HL-60 (cell line): ENCODE data around the gene DLD.
A peak's percentile ranks its signal among the peaks of the same experiment; 100 is the strongest.
"Not testable (repeated sequence)": the region's sequence is repeated elsewhere in the genome, so short reads cannot be mapped to it uniquely, and the experiment has no call there.

Source experiments
- DNase-seq, 2 experiments: peaks; one replicate each; pipeline ENCODE4 v3.0.0-alpha.2; 2010 to 2020; ENCODE audit warnings: low read depth in 1 of 2, low spot score in 1 of 2
- H3K27ac ChIP-seq: fragments of 250-450 bp; sonication (Bioruptor Pico); replicated peaks from 2 replicates; pipeline ENCODE4 v1.5.1; 2020; ENCODE audit warnings: mild to moderate bottlenecking, moderate library complexity
- H3K27me3 ChIP-seq: fragments of 250-450 bp; sonication (Bioruptor Pico); 2 replicates; pipeline ENCODE4 v1.5.1; 2021; ENCODE audit warnings: mild to moderate bottlenecking, moderate library complexity; ENCODE audit not compliant: insufficient read depth, poor library complexity, severe bottlenecking
- H3K4me3 ChIP-seq: replicated peaks from 2 replicates; pipeline ENCODE4 v1.5.1; 2011; ENCODE audit warnings: mild to moderate bottlenecking, control low read depth, low read length; ENCODE audit not compliant: insufficient read depth
- CTCF ChIP-seq: IDR thresholded peaks from one replicate; pipeline ENCODE4 v1.5.1; 2011; ENCODE audit warnings: low read length, control low read depth, inconsistent platforms; ENCODE audit not compliant: insufficient read depth
- GABPA ChIP-seq: IDR thresholded peaks from 2 replicates; pipeline ENCODE4 v1.6.1; 2012; ENCODE audit warnings: low read depth
- POLR2AphosphoS5 ChIP-seq: IDR thresholded peaks from 2 replicates; pipeline ENCODE4 v1.6.1; 2012; ENCODE audit warnings: low read depth
- REST ChIP-seq: IDR thresholded peaks from 2 replicates; pipeline ENCODE4 v1.6.1; 2012; ENCODE audit warnings: low read depth; ENCODE audit not compliant: insufficient replicate concordance
- SPI1 ChIP-seq: IDR thresholded peaks from 2 replicates; pipeline ENCODE4 v1.6.1; 2012; ENCODE audit warnings: low read depth, mild to moderate bottlenecking, borderline replicate concordance

Gene DLD

GRCh38 chr7:107846324-107846723, 44.7 kb upstream of the DLD start:
- TF ChIP-seq SPI1 (peak; percentile 38; the same call in 1 of the 2 replicates), CTCF (no peak)
- Histone ChIP-seq H3K27me3 (no peaks in the 10 kb centered on the region), H3K27ac (no peak overlapping the region), H3K4me3 (no peak overlapping the region)
- DNase-seq = peak in 1 of 2 experiments; percentile 31

GRCh38 chr7:107847168-107847835, 43.7 kb upstream of the DLD start:
- TF ChIP-seq GABPA = no peak
- no peak for TF ChIP-seq SPI1
- TF ChIP-seq CTCF = no peak
- no peak for TF ChIP-seq POLR2AphosphoS5
- TF ChIP-seq REST = no peak
- DNase-seq = no peak
- Histone ChIP-seq H3K27ac (no peak overlapping the region), H3K4me3 (no peak overlapping the region), H3K27me3 (no peaks in the 10 kb centered on the region)

- not testable (repeated sequence) for H3K4me3 ChIP-seq, H3K27me3 ChIP-seq, H3K27ac ChIP-seq, DNase-seq
Measured at GRCh38 chr7:107847836-107848175, 43.2 kb upstream of the DLD start.

GRCh38 chr7:107848211-107848610, 42.8 kb upstream of the DLD start:
- not testable (repeated sequence) for DNase-seq, H3K27ac ChIP-seq, H3K4me3 ChIP-seq, H3K27me3 ChIP-seq

- no peak for TF ChIP-seq POLR2AphosphoS5
- DNase-seq = no peak
- no peak overlapping the region for H3K4me3 ChIP-seq
- no peak overlapping the region for H3K27ac ChIP-seq
- no peaks in the 10 kb centered on the region for H3K27me3 ChIP-seq
Measured at GRCh38 chr7:107850216-107850615, 40.8 kb upstream of the DLD start.

GRCh38 chr7:107850643-107851042, 40.3 kb upstream of the DLD start:
- Histone ChIP-seq H3K4me3 (no peak overlapping the region), H3K27me3 (no peaks in the 10 kb centered on the region), H3K27ac (no peak overlapping the region)
- TF ChIP-seq SPI1 = no peak
- TF ChIP-seq POLR2AphosphoS5 = no peak
- no peak for TF ChIP-seq GABPA
- no peak for TF ChIP-seq REST
- TF ChIP-seq CTCF = no peak
- DNase-seq = no peak
